HepG2 (cell line): Measurements from ENCODE around the gene LSM2. TPM values are rescaled to one million over a fixed set of nuclear protein-coding genes. Genes with fewer than 3 reads are reported as not detected.

Source experiments
- CHCHD3 ChIP-seq: sonication (generic); formaldehyde crosslinking; IDR thresholded peaks from 2 replicates; pipeline ENCODE4 v1.8.0; 2022; ENCODE audit warnings: mild to moderate bottlenecking, missing genetic modification reagents, moderate library complexity
- DR1 ChIP-seq: sonication (generic); formaldehyde crosslinking; IDR thresholded peaks from 2 replicates; pipeline ENCODE4 v1.8.0; 2021; ENCODE audit warnings: mild to moderate bottlenecking, missing genetic modification reagents, inconsistent platforms
- FOSL1 ChIP-seq: sonication (generic); formaldehyde crosslinking; IDR thresholded peaks from 2 replicates; pipeline ENCODE4 v1.9.0; 2021; ENCODE audit warnings: missing genetic modification reagents, borderline replicate concordance
- GLI4 ChIP-seq: sonication (generic); formaldehyde crosslinking; IDR thresholded peaks from 2 replicates; pipeline ENCODE4 v1.5.1; 2020; ENCODE audit warnings: missing genetic modification reagents, mild to moderate bottlenecking, moderate library complexity, borderline replicate concordance
- RCOR2 ChIP-seq: IDR thresholded peaks from 2 replicates; pipeline ENCODE4 v1.6.1; 2016; ENCODE audit warnings: missing biosample characterization, missing genetic modification reagents
- RXRB ChIP-seq: IDR thresholded peaks from 2 replicates; pipeline ENCODE4 v1.6.1; 2016; ENCODE audit warnings: borderline replicate concordance, missing genetic modification reagents, missing compliant biosample characterization
- SNAPC2 ChIP-seq: sonication (generic); formaldehyde crosslinking; IDR thresholded peaks from 2 replicates; pipeline ENCODE4 v1.8.1; 2022; ENCODE audit warnings: mild to moderate bottlenecking, missing genetic modification reagents
- ZBTB44 ChIP-seq: sonication (generic); formaldehyde crosslinking; IDR thresholded peaks from 2 replicates; pipeline ENCODE4 v1.4.0; 2020; ENCODE audit warnings: missing genetic modification reagents
- ZNF160 ChIP-seq: sonication (generic); formaldehyde crosslinking; IDR thresholded peaks from 2 replicates; pipeline ENCODE4 v1.8.0; 2022; ENCODE audit warnings: mild to moderate bottlenecking, inconsistent platforms, missing genetic modification reagents
- ZNF263 ChIP-seq: sonication (generic); formaldehyde crosslinking; IDR thresholded peaks from 2 replicates; pipeline ENCODE4 v1.4.0; 2020; ENCODE audit warnings: missing genetic modification reagents
- ZNF281 ChIP-seq: sonication (generic); formaldehyde crosslinking; IDR thresholded peaks from 2 replicates; pipeline ENCODE4 v1.4.0; 2020; ENCODE audit warnings: missing genetic modification reagents, borderline replicate concordance
- ZNF33A ChIP-seq: sonication (generic); formaldehyde crosslinking; IDR thresholded peaks from 2 replicates; pipeline ENCODE4 v1.5.1; 2020; ENCODE audit warnings: missing genetic modification reagents, mild to moderate bottlenecking, moderate library complexity, borderline replicate concordance
- ZNF549 ChIP-seq: sonication (generic); formaldehyde crosslinking; IDR thresholded peaks from 2 replicates; pipeline ENCODE4 v1.5.0; 2020; ENCODE audit warnings: missing genetic modification reagents
- ZNF589 ChIP-seq: sonication (generic); formaldehyde crosslinking; conservative IDR thresholded peaks from 2 replicates; pipeline ENCODE4 v1.8.0; 2022; ENCODE audit warnings: mild to moderate bottlenecking, moderate library complexity, missing genetic modification reagents
- ZNF598 ChIP-seq: sonication (generic); formaldehyde crosslinking; IDR thresholded peaks from 2 replicates; pipeline ENCODE4 v1.5.1; 2020; ENCODE audit warnings: mild to moderate bottlenecking, missing genetic modification reagents, borderline replicate concordance
- ZNF619 ChIP-seq: sonication (generic); formaldehyde crosslinking; IDR thresholded peaks from 2 replicates; pipeline ENCODE4 v1.4.0; 2020; ENCODE audit warnings: mild to moderate bottlenecking, missing genetic modification reagents
- ZNF644 ChIP-seq: IDR thresholded peaks from 2 replicates; pipeline ENCODE4 v1.6.1; 2016; ENCODE audit warnings: low read depth
- polyA plus RNA-seq, 8 experiments: library from polyadenylated mRNA; depleted of rRNA in 3 of 8; stranded (reverse) in 7 of 8; unstranded in 1 of 8; fragments of >200 nt; fragmentation: Illumina TruSeq in 4 of 8; extraction: Trizol in 4 of 8; gene quantifications; 2 replicates each; pipeline versions ENCODE4 v1.2.1 to v1.2.3, GENCODE V29; 2011 to 2016; ENCODE audit warnings: low read depth in 4 of 8, missing spikeins in 1 of 8, mixed read lengths in 1 of 8; ENCODE audit not compliant: insufficient read depth in 1 of 8
- total RNA-seq, 5 experiments: library from RNA; depleted of rRNA; stranded (reverse); fragments of >200 nt; fragmentation: Illumina TruSeq; extraction: Trizol; gene quantifications; 2 replicates each; pipeline ENCODE4 v1.2.3, GENCODE V29; 2016; ENCODE audit warnings: low read depth in 1 of 5
- TF ChIP-seq, protein P1 (sequence below): IDR thresholded peaks from 2 replicates; pipeline ENCODE4 v1.6.1; 2016; ENCODE audit warnings: low read depth
- TF ChIP-seq, protein P2 (sequence below): sonication (generic); formaldehyde crosslinking; IDR thresholded peaks from 2 replicates; pipeline ENCODE4 v1.5.1; 2020; ENCODE audit warnings: mild to moderate bottlenecking, moderate library complexity, missing genetic modification reagents
- TF ChIP-seq, protein P3 (sequence below): sonication (generic); IDR thresholded peaks from 2 replicates; pipeline ENCODE4 v1.6.1; 2016; ENCODE audit warnings: low read depth, borderline replicate concordance

The LSM2 gene
- total and polyA plus RNA-seq, 2 of the 13 experiments (the other 11 are each of a cell fraction or from before 2014, with no cell fraction given), result 69.4 to 90.5 TPM

DNA sequence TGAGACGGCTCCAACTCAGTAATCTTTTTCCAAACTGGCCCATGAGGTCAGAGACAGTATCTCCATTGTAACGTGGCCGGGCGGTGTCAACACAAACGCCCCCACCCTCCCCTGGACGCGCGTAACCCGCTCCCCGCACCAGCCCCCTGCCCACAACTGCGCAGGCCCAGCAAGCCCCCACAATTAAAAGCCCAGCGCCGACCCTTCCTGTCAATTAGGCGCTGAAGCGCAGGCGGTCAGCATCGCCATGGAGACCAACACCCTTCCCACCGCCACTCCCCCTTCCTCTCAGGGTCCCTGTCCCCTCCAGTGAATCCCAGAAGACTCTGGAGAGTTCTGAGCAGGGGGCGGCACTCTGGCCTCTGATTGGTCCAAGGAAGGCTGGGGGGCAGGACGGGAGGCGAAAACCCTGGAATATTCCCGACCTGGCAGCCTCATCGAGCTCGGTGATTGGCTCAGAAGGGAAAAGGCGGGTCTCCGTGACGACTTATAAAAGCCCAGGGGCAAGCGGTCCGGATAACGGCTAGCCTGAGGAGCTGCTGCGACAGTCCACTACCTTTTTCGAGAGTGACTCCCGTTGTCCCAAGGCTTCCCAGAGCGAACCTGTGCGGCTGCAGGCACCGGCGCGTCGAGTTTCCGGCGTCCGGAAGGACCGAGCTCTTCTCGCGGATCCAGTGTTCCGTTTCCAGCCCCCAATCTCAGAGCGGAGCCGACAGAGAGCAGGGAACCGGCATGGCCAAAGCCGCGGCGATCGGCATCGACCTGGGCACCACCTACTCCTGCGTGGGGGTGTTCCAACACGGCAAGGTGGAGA, 8.5 kb upstream of the LSM2 start, which contains the start of the genes HSPA1A and HSPA1L (continued):
- TF ChIP-seq SNAPC2 (0 out of 2 replicates have a peak, but pooled peaks have one; percentile 67), CHCHD3 (no peak), ZNF644 (CRISPR knock-in tag) (no peak), ZNF549 (CRISPR knock-in tag) (no peak), RXRB (CRISPR knock-in tag) (peak; percentile 46), FOSL1 (CRISPR knock-in tag) (no peak), GLI4 (CRISPR knock-in tag) (no peak; the same call in 1 of the 2 replicates), ZNF598 (CRISPR knock-in tag) (peak; percentile 81; the same call in 1 of the 2 replicates), ZBTB44 (CRISPR knock-in tag) (0 out of 2 replicates have a peak, but pooled peaks have one; percentile 40), ZNF589 (CRISPR knock-in tag) (0 out of 2 replicates have a peak, but pooled peaks have one; percentile 39), ZNF263 (CRISPR knock-in tag) (peak; percentile 25; the same call in 1 of the 2 replicates), ZNF33A (CRISPR knock-in tag) (no peak), DR1 (CRISPR knock-in tag) (peak; percentile 92), ZNF619 (no peak), ZNF281 (CRISPR knock-in tag) (no peak), ZNF160 (CRISPR knock-in tag) (no peak; the same call in 1 of the 2 replicates), RCOR2 (no peak)
- TF ChIP-seq, protein P1, sequence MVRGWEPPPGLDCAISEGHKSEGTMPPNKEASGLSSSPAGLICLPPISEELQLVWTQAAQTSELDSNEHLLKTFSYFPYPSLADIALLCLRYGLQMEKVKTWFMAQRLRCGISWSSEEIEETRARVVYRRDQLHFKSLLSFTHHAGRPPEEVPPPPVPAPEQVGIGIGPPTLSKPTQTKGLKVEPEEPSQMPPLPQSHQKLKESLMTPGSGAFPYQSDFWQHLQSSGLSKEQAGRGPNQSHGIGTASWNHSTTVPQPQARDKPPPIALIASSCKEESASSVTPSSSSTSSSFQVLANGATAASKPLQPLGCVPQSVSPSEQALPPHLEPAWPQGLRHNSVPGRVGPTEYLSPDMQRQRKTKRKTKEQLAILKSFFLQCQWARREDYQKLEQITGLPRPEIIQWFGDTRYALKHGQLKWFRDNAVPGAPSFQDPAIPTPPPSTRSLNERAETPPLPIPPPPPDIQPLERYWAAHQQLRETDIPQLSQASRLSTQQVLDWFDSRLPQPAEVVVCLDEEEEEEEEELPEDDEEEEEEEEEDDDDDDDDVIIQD (CRISPR knock-in tag), result no peak; the same call in 1 of the 2 replicates
- TF ChIP-seq, protein P2, sequence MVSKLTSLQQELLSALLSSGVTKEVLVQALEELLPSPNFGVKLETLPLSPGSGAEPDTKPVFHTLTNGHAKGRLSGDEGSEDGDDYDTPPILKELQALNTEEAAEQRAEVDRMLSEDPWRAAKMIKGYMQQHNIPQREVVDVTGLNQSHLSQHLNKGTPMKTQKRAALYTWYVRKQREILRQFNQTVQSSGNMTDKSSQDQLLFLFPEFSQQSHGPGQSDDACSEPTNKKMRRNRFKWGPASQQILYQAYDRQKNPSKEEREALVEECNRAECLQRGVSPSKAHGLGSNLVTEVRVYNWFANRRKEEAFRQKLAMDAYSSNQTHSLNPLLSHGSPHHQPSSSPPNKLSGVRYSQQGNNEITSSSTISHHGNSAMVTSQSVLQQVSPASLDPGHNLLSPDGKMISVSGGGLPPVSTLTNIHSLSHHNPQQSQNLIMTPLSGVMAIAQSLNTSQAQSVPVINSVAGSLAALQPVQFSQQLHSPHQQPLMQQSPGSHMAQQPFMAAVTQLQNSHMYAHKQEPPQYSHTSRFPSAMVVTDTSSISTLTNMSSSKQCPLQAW (CRISPR knock-in tag), result no peak; the same call in none of the 2 replicates
- TF ChIP-seq, protein P3, sequence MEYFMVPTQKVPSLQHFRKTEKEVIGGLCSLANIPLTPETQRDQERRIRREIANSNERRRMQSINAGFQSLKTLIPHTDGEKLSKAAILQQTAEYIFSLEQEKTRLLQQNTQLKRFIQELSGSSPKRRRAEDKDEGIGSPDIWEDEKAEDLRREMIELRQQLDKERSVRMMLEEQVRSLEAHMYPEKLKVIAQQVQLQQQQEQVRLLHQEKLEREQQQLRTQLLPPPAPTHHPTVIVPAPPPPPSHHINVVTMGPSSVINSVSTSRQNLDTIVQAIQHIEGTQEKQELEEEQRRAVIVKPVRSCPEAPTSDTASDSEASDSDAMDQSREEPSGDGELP, result no peak
